ENCODE results near the gene FAM89A. TPM values are rescaled to one million over a fixed set of nuclear protein-coding genes. Genes with fewer than 3 reads are reported as not detected.

The FAM89A gene
- total RNA-seq, 1 donor from 2014 or later, result 9.6 TPM

DNA sequence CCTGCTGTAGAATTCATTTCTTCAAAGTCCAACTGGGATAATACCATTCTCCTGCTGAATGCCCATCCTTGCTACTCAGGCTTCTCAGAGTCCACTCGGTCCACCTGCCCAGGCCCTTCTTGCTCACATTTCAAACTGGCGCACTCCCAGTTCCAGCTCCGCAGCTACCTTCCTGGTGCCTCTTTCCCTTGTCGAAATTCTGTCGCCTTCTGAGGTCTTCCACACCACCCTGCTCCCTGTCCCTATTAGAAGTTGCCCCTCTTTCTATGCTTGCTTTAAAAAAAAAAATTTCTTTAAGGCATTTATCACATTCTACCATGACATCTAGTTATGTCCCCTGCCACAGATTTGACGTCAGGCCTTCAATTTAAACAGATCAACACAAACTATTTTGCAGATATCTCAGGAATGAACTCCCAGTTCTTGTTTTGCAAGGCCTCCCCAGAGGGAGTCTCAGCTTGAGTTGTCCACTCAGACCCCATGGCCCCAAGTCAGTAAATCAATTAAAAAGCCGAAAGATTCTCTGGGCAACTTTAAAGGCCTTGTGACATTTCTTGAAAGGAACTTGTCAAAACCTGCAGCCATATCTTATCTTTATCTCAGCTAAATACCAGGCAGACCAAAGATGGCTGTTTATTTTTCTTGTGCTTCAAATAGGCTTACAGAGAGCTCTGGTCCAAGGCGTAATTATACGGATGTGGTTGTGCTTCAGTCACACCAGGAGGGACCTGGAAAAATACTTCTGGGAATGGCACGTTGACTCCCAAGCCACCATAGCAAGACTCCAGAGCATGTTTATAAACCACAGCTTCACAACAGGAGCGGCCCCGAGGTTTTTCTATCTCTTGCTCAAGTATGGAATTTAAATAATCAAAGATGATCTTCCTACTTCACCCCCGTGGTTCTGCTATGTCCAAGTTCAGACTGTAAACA, 2.2 kb downstream of the FAM89A start:
- DNase-seq (ENCODE audit: low read depth) (peak; percentile 37), FAIRE-seq (no peak)
- Histone ChIP-seq H3K27me3 (ENCODE audit: insufficient read depth, low read length) (no peaks in the 10 kb centered on the region), H3K9ac (ENCODE audit: low read length) (no peak overlapping the region), H4K20me1 (ENCODE audit: insufficient read depth, low read length) (peaks cover 33% of the 10 kb centered on the region), H3K79me2 (ENCODE audit: insufficient read depth, low read length) (peaks cover 3% of the 10 kb centered on the region), H3K4me3 (ENCODE audit: insufficient read depth, low read depth, low read length) (no peak overlapping the region), H3K4me2 (ENCODE audit: low read length) (peak overlapping the region; percentile 82), H3K36me3 (ENCODE audit: insufficient read depth, low read length) (no peaks in the 10 kb centered on the region), H3K27ac (ENCODE audit: low read depth, low read length) (no peak overlapping the region), H2AFZ (ENCODE audit: low read depth, low read length) (no peak overlapping the region), H3K4me1 (ENCODE audit: insufficient read depth, low read length) (peaks cover 7% of the 10 kb centered on the region), H3K9me3 (ENCODE audit: insufficient read depth, low read depth, low read length) (no peaks in the 10 kb centered on the region)
- Mint-ChIP-seq H3K27me3 (ENCODE audit: low read depth, unreplicated experiment) (peaks cover 7% of the 10 kb centered on the region), H3K9me3 (ENCODE audit: unreplicated experiment) (peaks cover 1% of the 10 kb centered on the region), H3K4me3 (ENCODE audit: unreplicated experiment) (peak overlapping the region; percentile 86), H3K4me1 (ENCODE audit: low read depth, unreplicated experiment) (peaks cover 13% of the 10 kb centered on the region), H3K36me3 (ENCODE audit: low read depth, unreplicated experiment) (no peaks in the 10 kb centered on the region), H3K27ac (ENCODE audit: unreplicated experiment) (no peak overlapping the region)
- TF ChIP-seq EZH2 (IDR thresholded peaks at IDR 0.05; ENCODE audit: insufficient read depth, low read length), result no peak
- TF ChIP-seq, protein P1, sequence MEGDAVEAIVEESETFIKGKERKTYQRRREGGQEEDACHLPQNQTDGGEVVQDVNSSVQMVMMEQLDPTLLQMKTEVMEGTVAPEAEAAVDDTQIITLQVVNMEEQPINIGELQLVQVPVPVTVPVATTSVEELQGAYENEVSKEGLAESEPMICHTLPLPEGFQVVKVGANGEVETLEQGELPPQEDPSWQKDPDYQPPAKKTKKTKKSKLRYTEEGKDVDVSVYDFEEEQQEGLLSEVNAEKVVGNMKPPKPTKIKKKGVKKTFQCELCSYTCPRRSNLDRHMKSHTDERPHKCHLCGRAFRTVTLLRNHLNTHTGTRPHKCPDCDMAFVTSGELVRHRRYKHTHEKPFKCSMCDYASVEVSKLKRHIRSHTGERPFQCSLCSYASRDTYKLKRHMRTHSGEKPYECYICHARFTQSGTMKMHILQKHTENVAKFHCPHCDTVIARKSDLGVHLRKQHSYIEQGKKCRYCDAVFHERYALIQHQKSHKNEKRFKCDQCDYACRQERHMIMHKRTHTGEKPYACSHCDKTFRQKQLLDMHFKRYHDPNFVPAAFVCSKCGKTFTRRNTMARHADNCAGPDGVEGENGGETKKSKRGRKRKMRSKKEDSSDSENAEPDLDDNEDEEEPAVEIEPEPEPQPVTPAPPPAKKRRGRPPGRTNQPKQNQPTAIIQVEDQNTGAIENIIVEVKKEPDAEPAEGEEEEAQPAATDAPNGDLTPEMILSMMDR (IDR thresholded peaks at IDR 0.05; ENCODE audit: insufficient read depth, low read depth, low read length), result no peak

DNA sequence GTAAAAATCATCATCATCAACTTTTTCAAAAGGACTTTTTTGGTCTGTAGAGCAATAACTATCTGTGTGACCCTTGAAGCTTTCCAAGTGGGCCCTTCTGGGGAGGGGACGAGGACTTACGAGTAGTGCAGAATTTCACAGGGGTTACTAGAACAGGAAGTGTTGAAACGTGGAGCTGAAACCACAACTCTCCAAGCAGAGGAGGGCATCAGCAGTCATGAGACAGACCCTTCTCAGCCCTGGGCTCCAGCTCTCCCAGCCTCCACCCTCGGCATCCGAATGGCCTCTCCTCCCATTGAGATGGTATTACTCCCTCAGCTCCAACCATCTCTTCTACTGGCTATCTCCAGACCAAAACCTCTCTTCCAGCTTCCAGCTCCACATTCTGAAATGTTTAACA, 3.6 kb downstream of the FAM89A start:
- no peak for DNase-seq (ENCODE audit: low read depth)
- Histone ChIP-seq H3K79me2 (ENCODE audit: insufficient read depth, low read length) (peaks cover 3% of the 10 kb centered on the region), H3K9me3 (ENCODE audit: insufficient read depth, low read depth, low read length) (no peaks in the 10 kb centered on the region), H3K4me1 (ENCODE audit: insufficient read depth, low read length) (peaks cover 9% of the 10 kb centered on the region), H3K27ac (ENCODE audit: low read depth, low read length) (no peak overlapping the region), H2AFZ (ENCODE audit: low read depth, low read length) (no peak overlapping the region), H4K20me1 (ENCODE audit: insufficient read depth, low read length) (peaks cover 38% of the 10 kb centered on the region), H3K4me3 (ENCODE audit: insufficient read depth, low read depth, low read length) (no peak overlapping the region), H3K27me3 (ENCODE audit: insufficient read depth, low read length) (no peaks in the 10 kb centered on the region), H3K4me2 (ENCODE audit: low read length) (no peak overlapping the region), H3K9ac (ENCODE audit: low read length) (no peak overlapping the region), H3K36me3 (ENCODE audit: insufficient read depth, low read length) (no peaks in the 10 kb centered on the region)
- Mint-ChIP-seq H3K4me1 (ENCODE audit: low read depth, unreplicated experiment) (peaks cover 16% of the 10 kb centered on the region), H3K27ac (ENCODE audit: unreplicated experiment) (no peak overlapping the region), H3K36me3 (ENCODE audit: low read depth, unreplicated experiment) (no peaks in the 10 kb centered on the region), H3K9me3 (ENCODE audit: unreplicated experiment) (peaks cover 1% of the 10 kb centered on the region), H3K27me3 (ENCODE audit: low read depth, unreplicated experiment) (peaks cover 3% of the 10 kb centered on the region), H3K4me3 (ENCODE audit: unreplicated experiment) (no peak overlapping the region)
- TF ChIP-seq, protein P1 (IDR thresholded peaks at IDR 0.05; ENCODE audit: insufficient read depth, low read depth, low read length), result no peak
- no peak for TF ChIP-seq EZH2 (IDR thresholded peaks at IDR 0.05; ENCODE audit: insufficient read depth, low read length)
- no peak for FAIRE-seq

DNA sequence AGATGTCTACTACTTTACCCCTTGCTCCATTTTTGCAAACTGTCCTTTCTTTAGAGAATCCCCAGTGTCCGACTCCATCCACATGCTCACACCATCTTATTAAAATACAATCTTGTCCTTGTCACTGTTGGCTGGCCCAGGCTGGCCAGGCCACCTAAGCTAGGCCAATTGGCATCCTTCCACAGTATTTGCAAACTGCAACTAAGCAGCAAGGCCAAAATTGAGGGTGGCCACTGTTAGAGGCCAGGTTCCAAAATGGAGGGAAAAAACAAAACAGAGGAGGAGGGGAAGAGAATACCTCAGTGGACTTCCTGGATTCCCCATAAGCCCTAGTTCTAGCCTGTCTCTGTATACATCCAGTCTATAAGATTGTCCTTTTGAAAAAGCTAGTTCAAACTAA, 4.3 kb downstream of the FAM89A start:
- TF ChIP-seq, protein P1 (IDR thresholded peaks at IDR 0.05; ENCODE audit: insufficient read depth, low read depth, low read length), result no peak
- no peak for TF ChIP-seq EZH2 (IDR thresholded peaks at IDR 0.05; ENCODE audit: insufficient read depth, low read length)
- Histone ChIP-seq H3K79me2 (ENCODE audit: insufficient read depth, low read length) (peaks cover 3% of the 10 kb centered on the region), H3K36me3 (ENCODE audit: insufficient read depth, low read length) (no peaks in the 10 kb centered on the region), H3K4me1 (ENCODE audit: insufficient read depth, low read length) (peaks cover 9% of the 10 kb centered on the region), H3K9me3 (ENCODE audit: insufficient read depth, low read depth, low read length) (no peaks in the 10 kb centered on the region), H2AFZ (ENCODE audit: low read depth, low read length) (no peak overlapping the region), H3K4me3 (ENCODE audit: insufficient read depth, low read depth, low read length) (no peak overlapping the region), H3K9ac (ENCODE audit: low read length) (no peak overlapping the region), H4K20me1 (ENCODE audit: insufficient read depth, low read length) (peaks cover 38% of the 10 kb centered on the region), H3K27ac (ENCODE audit: low read depth, low read length) (no peak overlapping the region), H3K27me3 (ENCODE audit: insufficient read depth, low read length) (no peaks in the 10 kb centered on the region), H3K4me2 (ENCODE audit: low read length) (no peak overlapping the region)
- Mint-ChIP-seq H3K4me1 (ENCODE audit: low read depth, unreplicated experiment) (peaks cover 16% of the 10 kb centered on the region), H3K36me3 (ENCODE audit: low read depth, unreplicated experiment) (no peaks in the 10 kb centered on the region), H3K9me3 (ENCODE audit: unreplicated experiment) (peaks cover 1% of the 10 kb centered on the region), H3K27me3 (ENCODE audit: low read depth, unreplicated experiment) (no peaks in the 10 kb centered on the region), H3K27ac (ENCODE audit: unreplicated experiment) (no peak overlapping the region), H3K4me3 (ENCODE audit: unreplicated experiment) (no peak overlapping the region)
- no peak for FAIRE-seq
- DNase-seq (ENCODE audit: low read depth), result no peak

Data from astrocyte (in vitro differentiated cells and primary cell).